Stimulated activated CD8-positive, alpha-beta memory T cell treated with anti-CD3 and anti-CD28 coated beads, Interleukin-4, amount 100 ng/mL, for 1 hour (primary cell): ENCODE data around the gene PDP2.

Experiments used
- DNase-seq, 2 donors: peaks; one replicate each; pipeline ENCODE4 v3.0.0-alpha.2; 2020; ENCODE audit warnings: low read depth in 2 of 2, low spot score in 1 of 2

PDP2 gene

DNA sequence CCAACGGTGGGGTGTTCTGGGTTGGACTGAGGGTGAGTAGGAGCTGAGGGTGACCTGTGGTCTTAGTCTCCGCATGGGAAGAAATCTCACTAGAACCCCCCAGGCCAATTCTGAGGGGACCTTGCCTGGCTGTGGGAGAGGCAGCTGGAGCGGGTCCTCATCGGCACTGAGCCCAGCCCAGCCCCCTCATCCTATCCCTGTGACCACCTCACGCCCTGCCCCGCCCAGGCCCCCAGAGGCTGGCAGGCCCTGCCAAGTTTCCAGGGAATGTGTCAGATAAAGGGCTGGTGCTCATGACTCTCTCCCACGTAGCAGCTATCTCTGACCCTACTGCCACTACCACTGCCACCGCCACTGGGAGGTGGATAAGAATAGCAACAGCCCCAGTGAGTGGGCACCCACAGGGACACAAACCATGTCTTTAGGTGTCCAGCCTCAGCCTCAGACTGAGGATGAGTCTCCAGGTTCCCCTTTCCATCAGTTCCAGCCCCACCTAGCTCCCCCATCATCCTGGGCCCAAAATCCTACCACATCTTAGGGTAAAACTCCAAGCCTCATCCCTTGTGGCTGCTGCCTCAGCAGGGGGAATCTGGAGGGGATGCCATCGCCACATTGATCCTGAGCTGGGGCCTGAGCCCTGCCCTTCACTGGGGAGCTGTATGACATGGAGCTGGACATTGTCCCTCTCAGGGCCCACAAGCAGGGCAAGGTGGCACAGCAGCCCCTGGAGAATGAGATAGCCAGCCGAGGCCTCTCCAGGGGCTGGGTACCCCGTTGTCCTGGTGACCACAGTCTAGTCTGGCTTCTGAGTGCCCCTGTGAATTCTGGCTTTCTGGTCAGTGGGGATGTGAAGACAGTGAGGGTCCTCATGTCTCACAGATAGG is 23.5 kb downstream of the PDP2 start:
- DNase-seq: no peak

DNA sequence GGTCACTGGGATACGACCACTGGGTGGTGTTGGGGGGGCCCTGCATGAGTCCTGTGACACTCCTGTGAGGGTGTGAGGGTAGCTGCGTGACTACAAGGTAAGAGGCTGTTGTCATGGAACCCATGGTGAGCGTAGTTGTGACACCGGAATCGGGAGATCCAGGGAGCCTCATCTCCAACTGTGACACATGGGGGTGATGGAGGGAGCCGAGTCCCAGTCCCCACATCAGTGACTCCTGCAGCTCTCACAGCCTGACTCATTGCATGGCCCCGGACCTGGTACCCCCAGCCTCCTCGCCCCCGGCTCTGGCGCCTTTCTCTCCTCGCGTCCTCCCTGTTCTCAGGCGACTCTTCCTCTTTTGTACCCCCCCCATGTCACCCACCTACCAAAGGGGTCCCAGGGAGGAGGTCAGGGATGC is 24.1 kb downstream of the PDP2 start:
- DNase-seq: no peak

DNA sequence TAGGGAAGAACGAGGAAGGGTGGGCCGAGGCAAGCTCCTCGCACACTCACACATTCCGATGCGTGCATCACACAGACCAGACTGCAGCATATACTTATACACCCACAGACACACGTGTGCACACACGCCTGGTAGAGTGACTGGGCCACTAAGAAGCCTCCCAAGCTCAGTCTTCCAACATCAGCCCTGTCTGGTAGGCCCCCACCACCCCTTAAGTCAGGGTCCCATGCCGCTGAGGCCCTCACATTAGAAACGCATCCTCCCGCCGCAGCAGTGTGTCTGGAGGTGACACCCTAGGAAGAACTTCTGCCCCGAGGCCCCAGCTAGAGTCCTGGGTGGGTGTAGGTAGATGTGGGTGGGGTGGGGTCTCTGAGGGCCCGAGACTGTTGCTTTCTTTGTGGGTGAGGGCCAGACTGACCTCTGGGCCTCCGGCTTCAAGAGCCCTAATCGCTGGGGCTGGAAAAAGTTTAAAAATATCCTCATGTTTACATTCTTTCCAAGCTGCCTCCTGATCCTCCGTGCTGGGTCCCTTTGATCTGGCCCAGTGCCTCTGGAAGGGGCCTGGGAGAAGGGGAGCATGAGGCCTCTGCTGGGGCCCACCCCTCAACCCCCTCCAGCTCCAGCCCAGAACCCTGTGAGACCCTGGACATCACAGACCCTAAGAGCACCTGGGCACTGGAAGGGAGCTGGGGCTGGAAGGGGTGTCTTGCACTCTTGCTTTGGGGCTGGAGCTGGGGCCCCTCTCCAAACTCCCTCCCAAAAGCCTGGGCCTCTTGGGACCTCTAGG is 24.7 kb downstream of the PDP2 start:
- no peak for DNase-seq

DNA sequence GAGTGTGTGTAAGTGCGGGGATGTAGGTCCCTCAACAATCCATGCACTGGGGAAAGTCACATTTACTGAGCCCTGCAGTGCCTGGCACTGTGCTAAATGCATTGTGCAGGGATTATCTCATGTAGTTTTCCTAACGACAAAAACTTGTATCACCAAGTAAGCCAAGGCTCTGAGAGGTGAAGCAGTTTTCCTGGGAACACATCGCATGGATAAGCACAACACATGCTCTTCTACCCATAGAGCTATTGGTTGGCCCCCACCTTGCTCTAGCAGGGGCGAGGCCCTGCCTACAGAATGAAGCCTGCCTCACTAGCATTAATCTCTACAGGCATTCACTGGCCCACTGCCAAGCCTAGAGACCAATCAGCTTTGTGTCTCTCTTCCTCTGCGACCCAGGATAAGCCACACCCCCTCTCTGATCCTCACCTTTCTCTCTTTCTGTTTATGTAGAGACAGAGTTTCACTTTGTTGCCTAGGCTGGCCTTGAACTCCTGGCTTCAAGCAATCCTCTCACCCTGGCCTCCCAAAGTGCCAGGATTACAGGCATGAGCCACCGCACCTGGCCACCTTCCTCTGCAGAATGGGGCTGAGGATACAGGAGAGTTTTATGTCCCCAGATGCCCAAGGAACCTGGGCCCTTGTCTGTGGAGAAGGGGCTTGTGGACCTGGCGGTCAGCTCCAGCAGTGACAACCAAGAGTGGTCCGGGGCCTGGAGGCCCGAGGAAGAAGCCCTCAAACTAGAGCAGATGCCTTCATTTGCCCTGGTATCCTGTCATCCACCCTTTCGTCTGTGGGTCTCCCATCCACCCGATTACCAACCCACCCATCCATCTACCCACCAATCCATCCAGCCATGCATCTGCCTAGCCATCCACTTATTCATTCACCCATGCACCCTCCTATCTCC is 25.6 kb downstream of the PDP2 start:
- DNase-seq: no peak

DNA sequence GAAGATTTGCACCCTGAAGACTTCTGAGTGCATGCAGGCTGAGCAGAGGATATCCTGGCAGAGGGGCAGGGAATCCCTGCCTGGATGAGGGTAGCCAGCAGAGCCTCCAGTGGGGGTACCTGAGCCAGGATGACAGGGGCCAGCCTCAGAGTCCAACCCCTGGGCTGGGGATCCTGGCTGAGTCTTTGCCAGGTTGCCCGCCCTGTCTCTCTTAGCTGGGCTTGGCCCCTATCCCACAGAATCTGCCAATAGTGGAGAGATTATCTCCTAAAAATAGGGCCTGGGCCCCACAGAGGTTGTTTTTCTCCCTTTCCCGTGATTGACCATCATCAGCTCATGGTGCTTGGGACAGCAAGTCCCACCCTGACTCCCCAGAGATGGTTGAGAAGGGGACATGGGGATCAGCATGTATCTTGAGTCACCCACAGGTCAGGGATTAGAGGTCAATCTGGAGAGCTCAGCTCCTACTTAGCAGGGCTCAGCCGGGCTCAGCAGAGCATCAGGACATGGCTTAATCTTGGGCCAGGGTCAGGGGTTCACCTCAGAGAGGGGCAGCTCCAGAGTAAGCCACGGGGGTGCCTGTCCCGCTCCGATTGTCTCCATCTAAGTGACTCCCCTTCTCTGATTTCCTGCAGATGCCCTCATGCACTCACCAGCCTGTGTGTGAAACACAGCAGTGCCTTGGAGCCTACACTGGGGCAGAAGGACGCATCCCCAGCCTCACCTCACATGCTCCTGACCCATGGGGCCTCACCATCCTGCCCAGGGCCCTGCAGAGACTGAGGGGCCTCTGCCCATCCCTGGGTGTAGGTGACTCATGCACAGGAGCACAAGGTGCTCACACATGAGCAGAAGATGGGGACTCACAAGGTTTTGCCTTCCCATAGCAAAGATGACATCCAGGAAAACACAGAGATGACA is 26.9 kb downstream of the PDP2 start:
- no peak for DNase-seq

DNA sequence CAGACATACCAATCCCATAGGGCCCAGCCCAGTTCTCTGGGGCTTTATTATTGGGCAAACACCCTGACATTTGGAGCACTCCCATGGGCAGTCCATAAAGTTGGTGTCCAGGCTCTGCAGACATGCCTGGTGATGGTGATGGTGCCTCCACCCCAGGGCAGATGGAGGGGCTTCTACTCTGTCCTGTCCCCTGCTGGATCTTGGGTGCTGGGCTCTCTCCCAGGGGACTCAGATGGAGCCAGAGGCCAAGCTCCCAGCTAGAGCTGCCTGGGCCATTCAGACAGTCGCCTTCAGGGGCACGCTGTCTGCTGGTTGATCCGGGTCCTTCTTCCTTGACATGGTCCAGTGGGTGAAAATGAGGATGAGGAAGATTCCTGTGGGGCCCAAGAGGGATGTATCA is 27.8 kb downstream of the PDP2 start:
- no peak for DNase-seq

DNA sequence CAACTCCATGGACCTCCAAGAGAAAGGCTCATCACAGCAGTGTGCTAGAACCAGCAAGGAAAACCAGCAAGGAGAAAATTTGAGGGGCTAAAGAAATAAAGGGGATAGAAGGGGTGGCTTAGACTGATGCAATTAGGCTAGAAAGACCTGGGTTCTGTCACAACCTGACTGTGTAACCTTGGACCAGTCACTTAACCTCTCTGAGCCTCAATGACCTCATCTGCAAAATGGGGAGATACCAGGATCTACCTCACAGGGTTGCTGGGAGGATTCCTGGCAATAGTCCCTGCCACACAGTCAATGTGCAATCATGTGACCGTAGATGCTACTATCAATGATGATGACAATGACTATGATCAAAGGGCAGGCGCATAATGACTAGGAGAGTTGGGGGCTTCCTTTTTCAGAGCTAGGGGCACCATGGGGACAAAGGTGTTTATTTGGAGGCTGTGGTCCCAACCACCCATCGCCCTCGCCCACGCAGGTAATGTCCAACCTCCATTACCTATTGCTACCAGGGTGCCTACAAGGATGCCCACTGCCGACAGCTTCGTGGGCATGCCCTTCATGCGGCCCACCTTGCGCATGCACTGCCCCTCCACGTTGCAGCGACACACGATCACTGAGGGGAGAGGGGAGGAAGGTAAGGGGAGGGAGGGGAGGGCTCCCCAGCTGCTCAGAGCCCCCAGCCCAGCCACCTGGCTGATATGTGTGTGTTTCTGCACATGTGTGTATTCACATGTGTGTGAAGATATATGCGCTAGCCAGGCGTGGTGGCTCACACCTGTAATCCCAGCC is 28.6 kb downstream of the PDP2 start:
- DNase-seq: no peak

DNA sequence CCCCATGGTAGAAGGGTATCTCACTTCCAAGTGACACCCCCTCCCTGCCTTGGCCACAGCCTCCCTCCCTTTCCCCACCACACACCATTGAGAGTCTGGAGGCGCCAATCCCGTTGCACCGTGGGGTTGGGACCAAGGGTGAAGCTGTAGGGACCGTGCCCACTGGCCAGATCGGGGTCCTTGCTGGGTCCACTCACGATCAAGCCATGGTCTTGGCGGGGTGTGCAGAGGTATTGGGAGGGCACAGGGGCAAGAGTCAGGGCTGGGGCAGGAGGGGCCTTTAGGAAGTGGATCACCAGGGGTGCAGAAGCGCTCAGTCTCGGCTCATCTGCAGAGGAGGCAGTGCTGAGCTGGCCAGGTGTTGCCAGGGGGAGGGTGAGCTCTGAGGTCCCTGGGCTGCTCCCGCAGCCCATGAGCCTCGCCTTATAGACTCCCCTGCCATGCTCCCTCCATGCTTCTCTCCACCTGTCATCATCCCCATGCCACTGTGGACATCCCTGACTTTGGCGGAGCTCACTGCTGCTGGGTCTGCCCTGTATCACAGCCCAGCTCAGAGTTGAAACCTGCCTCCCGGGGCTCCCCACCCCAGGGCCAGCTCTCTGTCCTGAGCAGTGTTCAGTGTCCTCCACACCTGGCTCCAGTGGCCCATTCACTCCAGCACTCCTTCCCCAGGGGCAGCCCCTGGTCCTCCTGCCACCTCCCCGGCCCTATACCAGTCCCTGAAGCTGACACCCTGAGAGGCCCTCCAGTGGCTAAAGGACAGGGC is 30.0 kb downstream of the PDP2 start:
- no peak for DNase-seq

DNA sequence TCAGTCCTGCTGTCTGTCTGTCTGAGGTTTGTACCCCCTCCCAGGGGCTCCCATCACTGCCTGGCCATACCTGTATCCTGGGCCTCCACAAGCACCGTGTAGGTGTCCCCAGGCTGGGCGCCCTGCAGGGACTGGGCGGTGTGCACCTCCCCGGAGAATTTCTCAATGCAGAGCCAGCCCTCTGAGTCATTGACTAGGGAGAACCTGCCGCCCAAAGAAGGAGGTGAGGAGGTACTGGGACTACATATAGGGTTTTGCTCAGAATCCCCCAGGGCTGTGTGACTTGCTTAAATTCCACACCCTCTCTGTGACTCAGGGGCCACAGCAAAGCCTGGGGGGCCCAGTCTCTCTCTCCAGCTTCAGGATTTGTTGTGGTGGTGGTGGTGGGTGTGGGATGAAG is 30.8 kb downstream of the PDP2 start:
- no peak for DNase-seq

DNA sequence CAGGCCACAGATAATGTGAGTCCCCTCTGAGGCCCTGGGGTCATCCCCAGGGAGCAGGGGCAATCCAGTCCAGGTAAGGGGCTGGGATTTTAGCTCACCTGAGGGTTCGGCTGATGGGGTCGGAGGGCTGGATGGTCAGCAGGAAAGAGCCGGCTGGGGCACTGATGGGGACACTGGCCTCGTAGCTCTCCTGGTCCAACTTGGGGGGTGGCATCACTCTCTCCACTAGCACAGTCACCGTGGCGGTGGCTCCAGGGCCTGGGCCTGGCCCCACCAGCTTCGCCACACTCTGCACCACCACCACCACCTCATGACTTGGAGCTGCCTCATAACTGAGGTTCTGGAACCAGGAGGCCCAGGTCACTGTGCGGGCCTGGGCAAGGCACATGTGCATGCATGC is 31.5 kb downstream of the PDP2 start:
- no peak for DNase-seq

DNA sequence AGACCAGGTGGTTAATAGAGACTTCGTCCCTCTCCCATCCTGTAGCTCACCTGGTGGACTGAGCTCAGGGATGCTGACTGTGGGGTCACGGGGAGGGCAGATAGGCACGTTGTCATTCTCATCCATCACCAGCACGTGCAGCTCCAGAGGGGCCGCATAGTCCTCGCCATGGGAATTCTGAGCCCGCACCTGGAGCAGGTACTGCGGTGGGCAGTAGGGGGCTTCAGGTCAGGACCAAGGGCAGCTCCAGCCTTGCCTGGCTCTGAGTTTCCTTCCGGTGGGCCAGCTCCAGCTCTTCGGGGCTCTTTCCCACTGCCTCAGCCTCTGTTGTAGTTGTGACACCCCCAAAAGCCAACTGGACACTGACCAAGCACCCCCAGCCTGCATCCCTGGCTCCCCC is 32.8 kb downstream of the PDP2 start:
- no peak for DNase-seq

DNA sequence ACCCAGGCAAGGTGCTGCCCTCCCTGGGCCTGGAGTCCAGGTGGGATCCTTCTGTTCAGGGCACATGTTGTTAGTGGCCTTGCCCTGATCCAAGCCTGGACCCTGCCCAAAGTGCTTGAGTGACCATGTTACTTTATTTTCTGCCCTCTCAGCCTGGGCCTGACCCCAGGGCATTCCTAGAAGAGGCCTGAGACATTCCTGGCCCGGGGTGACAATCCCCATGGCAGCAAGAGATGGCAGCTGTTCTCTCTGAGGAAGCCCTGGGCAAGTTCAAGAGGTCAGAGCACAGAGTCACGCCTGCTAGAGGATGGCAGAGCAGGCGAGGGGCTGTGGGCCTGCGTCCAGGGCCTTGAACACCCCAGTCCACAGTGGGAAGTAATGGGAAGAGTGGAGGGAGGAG is 33.4 kb downstream of the PDP2 start:
- DNase-seq: no peak

DNA sequence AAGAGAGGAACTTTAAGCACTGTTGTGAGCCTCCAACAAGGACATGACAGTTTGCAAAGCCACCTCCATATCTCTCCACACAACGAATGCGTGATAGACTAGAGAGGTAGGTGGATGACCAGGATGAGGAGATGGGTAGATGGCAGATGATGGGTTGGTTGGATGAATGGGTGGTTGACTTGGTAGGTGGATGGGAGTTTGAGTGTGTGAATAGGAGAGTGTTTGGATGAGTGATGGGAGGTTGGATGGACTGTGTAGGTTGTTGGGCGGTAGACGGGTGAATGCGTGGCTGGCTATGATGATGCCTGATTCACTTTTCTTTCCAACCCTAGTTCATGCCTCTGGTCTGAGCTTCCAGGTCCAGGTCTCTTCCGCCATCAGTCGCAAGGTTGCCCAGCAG is 34.2 kb downstream of the PDP2 start:
- no peak for DNase-seq

DNA sequence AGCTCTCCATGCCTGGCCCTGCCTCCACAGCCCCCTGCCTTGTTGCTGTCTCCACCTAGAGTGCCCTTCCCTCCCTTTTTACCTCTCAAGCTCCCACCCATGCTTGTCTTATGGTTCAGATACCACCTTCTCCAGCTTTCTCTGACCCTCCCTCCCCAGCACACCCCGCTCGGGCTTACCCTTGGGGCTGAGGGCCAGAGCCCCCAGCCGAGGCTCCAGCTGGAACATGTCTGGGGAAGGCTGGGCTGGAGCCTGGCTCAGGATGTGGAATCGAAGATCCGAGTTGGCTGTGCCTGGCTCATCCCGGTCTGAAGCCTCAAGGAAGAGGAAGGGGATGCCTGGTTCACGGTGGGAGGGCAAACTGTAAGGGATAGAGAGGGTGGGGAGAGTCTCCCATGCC is 34.7 kb downstream of the PDP2 start:
- DNase-seq: no peak

DNA sequence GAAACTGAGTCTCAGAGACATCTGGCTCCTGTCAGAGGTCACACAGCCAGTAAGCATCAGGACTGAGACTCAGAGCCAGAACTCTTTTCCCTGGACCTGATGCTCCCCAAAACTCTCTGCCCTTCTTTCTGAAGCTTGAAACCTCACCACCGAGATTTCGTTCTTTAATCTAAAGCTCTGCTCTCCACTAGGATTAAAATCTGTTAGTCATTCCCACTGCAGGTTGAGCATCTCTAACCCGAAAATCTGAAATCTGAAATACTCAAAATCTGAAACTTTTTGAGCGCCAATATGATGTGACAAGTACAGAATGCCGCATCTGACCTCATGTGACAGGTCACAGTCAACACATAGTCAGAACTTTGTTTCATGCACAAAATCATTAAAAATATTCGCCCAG is 36.2 kb downstream of the PDP2 start:
- DNase-seq: no peak

DNA sequence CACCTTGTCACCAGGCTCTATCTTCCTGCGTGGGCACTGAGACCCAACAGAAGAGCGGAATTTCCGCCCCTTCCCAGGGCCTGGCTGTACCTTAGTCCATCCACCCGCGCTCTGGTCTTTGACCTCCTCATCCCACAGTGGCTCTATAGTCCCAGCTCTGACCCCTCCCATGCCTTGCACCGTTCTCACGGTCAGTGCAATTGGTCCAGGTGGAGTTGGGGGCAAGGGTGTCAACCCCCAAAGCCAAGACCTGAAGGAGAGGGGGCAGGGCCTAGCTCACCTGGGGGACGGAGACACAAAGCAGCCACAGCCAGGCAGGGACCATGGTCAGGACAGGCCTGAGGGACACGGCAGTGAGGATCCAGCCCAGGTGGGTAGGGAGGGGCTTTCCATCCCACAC is 37.4 kb downstream of the PDP2 start:
- no peak for DNase-seq

DNA sequence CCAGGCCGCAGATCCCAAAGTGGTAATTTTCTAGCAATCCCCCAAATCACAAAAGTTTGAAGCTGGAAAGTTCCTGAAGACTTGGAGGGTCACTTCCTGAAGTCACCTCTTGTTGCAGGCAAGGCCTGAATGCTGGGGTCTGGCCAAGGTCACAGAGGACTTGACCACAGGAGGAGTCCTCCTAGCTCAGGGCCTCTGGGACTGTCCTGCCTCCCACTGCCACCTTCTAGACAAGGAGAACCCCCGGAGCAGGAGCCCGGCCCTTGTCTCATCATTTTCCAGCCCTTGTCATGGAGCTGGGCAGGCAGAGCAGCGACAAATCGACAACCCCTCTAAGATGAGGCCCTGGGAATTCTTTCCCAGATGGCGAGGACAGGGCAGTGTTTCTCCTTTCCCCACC is 38.0 kb downstream of the PDP2 start:
- no peak for DNase-seq

DNA sequence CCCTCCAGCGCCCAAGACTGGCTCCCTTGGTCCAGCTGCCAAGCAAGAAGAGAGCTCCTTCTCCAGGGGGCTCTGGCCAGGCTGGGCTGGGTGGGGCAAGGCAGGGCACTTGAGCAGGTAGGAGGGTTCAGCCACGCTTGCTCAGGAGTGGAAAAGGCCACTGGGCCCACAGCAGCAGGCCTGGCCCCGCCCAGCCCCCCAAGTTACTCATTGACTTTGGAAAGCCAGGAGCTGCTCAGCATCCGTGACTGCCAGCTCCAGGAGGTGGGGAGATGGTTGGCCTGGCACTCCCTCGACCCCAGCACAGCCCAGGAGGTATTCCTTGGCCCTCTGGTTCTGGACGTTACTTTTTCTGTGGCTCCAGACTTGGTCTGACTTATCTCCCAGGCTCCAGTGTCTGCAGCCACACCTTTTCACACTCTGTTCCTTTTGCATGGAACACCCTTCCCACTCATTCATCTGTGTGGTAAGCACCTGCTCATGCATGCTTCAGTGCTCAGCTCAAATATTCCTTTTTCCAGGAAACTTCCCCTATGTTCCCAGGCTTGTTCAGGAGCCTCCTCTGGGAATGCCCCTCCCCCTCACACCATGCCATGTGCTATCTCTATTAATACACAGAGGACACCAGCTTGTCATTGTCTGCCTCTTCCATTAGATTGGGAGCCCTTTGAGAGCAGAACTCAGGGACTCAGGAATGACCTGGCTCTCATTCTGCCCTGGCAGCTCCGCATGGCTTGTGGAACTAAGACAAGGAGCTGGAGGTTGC is 38.7 kb downstream of the PDP2 start, which contains the start of gene CDH16:
CDH16 (minus strand) TSS at position 83 of the 766 bp plus-strand sequence. CDS start 820 bp downstream, outside the sequence.
- no peak for DNase-seq
